Activated CD4-positive, CD25-positive, alpha-beta regulatory T cell (primary cell): Measurements from ENCODE around the gene CIAO2A.
"Not testable (repeated sequence)": the region's sequence is repeated elsewhere in the genome, so short reads cannot be mapped to it uniquely, and the experiment has no call there.

ENCODE experiments used
- DNase-seq, 4 experiments: peaks; one replicate each; lab custom pipeline; 2025; lab: John Stamatoyannopoulos, UW

Gene CIAO2A, protein sequence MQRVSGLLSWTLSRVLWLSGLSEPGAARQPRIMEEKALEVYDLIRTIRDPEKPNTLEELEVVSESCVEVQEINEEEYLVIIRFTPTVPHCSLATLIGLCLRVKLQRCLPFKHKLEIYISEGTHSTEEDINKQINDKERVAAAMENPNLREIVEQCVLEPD

DNA sequence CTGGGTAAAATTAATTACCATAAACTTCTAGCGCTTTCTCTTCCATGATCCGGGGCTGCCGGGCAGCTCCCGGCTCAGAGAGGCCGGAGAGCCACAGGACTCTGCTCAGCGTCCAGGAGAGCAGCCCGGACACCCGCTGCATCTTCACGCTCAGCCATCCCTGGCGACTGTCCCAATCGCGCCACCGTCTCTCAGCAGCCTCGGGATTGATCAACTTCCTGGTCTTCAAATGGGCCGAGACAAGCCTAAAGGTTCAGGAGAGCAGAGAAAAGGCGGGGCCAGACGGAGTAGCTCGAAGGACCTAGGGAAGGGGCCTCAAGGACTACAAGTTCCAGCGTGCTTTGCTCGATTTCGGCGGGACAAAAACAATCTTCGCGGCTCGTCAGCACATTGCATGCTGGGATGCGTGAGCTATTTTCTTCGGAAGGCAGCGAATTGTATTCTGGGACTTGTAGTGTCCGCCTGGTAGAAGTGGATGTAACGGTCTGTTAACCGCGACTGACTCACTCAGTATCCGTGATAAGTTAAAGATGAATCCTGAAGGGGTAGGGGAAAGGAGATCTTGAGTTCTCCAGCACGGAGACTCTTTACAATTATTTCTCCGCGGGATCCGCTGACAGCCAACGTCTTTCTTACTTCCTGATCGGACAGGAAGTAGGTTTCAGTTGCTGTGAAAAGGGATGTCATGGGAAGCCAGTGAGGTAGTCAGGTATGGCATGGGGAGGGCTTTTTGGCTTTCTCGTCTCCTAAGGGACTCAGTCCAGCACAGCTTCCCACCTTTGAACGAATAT is at the start of gene CIAO2A:
CIAO2A (minus strand) TSS at position 212 of the 791 bp plus-strand sequence; CDS start at position 142, 70 bp downstream.
- peak; percentile 72 to 84 (median 76) for DNase-seq

DNA sequence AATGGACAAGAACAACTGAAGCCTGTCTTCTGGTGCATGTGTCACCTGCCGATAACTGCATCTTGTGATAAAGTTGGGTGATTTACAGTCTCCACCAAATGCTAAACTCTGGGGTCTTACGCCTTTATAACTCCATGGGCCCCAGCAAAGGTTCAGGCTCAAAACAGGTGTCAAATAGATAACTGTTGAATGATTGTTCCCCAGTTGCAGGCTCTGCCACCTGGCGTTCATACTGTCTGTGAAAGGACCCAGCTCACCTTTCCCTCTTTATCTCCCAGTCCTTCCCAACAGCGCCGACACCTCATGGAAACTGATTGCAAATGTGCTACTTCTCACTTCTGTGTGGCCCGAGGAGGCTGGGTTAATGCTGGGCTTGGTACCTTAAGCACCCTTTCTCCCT is 49.6 kb upstream of the CIAO2A start:
- DNase-seq, result no peak

DNA sequence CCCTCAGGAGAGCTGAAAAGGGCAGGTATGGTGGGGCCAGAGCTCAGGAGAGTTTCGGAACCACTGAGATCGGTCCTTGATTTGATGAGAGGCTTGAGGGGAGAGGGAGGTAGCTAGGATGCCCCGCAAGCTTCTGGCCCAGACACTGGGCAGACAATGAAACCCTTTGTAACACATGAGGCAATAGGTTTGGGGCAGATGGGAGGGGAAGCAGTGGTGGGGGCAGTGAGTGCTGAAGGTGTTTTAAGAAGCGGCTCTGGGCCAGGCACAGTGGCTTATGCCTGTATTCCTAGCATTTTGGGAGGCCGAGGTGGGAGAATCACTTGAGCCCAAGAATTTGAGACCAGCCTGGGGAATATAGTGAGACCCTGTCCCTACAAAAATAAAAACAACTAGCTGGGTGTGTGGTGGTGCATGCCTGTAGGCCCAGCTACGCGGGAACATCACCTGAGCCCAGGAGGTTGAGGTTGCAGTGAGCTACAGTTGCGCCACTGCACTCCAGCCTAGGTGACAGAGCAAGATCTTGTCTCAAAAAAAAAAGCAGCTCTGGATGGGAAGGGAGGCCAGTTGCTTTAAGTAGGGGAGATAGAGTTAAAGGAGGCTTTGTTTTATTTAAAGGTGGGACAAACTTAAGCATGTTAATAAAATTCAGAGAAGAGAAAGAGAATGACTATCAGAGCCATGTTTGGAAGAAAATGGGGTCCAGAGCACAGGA is 48.3 kb upstream of the CIAO2A start:
- DNase-seq, result no peak

- DNase-seq, result no peak
Observed at GRCh38 chr15:64138331-64138941, 44.8 kb upstream of the CIAO2A start.

- DNase-seq, result no peak
Observed at GRCh38 chr15:64137226-64137833, 43.7 kb upstream of the CIAO2A start.

- DNase-seq, result no peak
Observed at GRCh38 chr15:64136347-64136746, 42.7 kb upstream of the CIAO2A start.

GRCh38 chr15:64134345-64134829 is 40.7 kb upstream of the CIAO2A start:
- no peak for DNase-seq

DNA sequence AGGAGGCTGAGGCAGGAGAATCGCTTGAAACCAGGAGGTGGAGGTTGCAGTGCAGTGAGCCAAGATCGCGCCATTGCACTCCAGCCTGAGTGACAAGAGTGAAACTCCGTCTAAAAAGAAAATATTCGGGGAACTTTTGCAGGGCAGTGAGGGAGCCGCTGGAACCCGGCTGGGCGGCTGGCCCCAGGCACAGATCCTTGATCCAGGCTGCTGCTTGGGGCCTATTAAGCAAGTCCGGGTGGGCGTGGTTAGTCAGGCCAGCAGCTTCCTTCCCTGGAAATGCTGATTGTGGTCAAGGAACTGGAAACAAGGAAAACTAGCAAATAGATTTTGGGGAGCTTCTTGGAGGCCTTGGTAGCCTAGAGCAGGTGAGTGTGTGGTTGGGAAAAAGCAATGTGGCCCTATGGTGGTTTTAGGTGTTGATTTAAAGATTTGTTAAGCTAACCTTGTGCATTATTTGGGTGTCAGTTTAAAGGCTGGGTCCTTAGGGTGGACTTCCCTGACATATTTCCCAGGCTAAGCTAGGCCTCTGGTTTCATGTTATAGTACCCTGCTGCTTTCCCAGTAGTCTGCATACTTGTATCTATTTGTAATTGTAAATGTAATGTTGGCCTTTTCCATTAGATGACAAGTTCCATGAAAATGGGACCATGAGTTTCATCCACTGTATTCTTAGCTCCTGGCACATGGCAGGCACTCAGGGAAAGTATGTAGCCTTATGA is 40.1 kb upstream of the CIAO2A start:
- DNase-seq, result no peak

- no peak for DNase-seq
Observed at GRCh38 chr15:64132217-64132616, 38.6 kb upstream of the CIAO2A start.

GRCh38 chr15:64131547-64131946 is 37.9 kb upstream of the CIAO2A start:
- no peak for DNase-seq

DNA sequence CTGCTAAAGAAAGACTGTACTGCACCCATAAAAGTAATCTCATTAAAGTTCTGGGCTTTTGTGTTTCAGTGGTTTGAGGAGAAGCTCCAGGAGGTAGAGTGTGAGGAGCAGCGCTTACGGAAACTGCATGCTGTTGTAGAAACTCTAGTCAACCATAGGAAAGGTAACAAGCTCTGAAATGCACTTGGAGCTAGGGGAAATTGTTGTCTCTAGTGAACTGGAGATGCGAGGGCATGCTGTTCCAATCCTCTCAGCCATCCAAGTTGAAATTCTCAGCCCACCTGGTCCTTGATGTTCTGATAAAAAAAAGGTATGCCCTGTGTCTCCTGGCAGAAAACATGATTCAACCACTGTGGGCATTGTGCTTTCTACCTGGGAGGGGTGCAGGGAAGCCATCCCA is 36.5 kb upstream of the CIAO2A start:
- no peak for DNase-seq

DNA sequence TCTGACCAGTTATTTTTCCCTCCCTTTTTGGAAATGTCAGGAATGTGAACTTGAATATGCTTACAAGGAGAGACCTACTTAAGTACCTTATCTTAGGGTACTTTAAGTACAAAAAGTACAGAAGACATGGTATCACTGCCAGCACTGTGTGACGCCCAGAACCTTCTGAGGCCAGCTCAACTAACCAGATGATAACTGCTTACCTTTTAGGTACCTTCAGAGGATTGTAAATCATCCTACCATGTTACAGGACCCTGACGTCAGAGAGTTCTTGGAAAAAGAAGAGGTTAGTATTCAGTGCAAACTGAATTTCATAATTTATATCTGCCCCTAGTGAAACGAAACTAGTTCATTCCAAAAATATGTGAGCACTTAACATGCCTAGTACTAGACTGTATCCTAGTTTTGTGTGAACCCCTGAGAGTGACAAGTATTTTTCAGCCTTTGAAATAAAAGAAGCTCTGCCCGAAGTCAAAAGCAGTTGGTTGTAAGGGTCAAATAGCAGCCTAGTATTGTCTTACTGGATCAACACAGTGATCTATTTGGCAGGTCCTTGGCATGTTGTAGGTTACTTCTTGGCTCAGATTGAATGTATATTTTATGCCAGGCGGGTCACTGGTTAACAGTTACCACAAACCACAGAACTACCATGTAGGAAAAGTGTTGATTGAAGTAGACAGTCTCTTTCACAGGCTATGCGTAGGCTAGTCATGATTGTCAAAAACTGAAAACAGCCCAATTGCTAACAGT is 34.1 kb upstream of the CIAO2A start:
- no peak for DNase-seq

- no peak for DNase-seq
Observed at GRCh38 chr15:64125978-64126377, 32.3 kb upstream of the CIAO2A start.

DNA sequence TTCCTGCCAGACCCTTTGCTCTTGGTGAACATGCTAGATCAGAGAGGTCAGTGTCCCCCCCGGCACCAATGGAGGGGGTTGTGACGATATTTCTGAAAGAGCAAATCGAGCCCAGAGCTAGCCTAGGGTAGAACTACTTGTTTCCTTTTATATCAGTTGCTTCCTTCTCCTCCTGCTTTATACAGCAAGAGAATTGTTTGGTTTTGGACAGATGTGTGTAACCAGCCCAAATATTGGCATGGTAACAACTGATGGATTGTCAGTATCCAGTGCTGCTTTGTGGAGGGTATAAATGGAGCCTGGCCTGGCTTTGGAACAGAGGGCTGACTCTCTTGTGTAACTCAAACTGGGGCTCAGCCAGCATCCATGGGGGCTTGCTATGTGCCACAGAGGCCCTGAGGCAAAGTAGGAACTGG is 29.3 kb upstream of the CIAO2A start:
- no peak for DNase-seq

DNA sequence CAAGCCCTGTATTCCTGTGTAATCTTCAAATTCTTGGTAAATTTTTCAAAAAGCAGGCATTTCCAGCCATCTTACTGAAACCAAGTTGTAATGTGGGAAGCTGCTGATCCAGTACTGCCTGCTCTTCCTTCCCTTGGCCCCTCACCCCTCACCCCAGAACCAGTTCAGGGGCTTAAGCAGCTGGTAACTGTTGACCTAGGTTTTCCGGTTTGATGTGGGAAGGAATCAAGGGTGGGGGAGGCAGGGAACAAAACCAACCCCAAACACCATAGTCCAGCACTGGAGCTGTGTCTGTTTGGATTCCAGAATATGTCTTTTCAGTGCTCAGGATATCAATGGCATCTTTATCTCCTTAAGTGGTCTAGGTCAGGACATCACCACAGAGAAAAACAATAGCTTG is 28.8 kb upstream of the CIAO2A start:
- no peak for DNase-seq

- no peak for DNase-seq
Observed at GRCh38 chr15:64121614-64122013, 28.0 kb upstream of the CIAO2A start.

DNA sequence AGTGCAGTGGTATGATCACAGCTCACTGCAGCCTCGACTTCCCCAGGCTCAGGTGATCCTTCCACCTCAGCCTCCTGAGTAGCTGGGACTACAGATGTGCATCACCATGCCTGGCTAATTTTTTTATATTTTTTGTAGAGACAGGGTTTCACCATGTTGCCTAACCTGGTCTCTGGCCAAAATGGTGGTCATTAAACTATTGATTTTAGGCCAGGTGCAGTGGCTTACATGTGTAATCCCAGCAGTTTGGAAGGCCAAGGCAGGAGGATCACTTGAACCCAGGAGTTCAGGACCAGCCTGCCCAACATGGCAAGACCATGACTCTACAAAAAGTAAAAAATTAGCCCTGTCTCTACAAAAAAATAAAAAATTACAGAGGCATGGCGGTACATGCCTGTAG is 26.7 kb upstream of the CIAO2A start:
- DNase-seq, result not testable (repeated sequence)

GRCh38 chr15:64117759-64118487 is 24.3 kb upstream of the CIAO2A start:
- DNase-seq, result no peak

DNA sequence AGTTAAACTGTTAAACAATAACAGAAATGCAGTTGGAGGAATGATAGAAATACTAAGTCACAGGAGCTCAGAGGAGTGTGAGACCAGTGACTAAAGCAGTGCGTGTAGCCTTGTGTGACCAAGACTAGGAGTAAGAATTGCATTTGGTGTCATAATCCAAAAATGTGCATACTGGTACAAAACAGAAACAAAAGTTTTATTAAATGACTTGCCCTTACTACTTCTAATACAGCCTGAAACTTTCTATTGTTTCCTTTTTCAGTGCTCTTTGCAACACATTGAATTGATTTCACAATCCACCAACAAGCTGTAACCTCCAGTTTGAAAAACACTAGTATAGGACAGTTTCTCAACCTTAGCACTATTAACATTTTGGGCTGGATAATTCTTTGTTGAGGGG is 19.3 kb upstream of the CIAO2A start:
- no peak for DNase-seq
